A549 (cell line): ENCODE data around the gene GPS1. TPM values are rescaled to one million over a fixed set of nuclear protein-coding genes. Genes with fewer than 3 reads are reported as not detected.

Source experiments
- ATAC-seq, 2 experiments: fragments of 200-7000 bp in 1 of 2; fragments of >200 bp in 1 of 2; cut with Nextera tagmentation in 1 of 2; cut with Tn5 transposase in 1 of 2; 3 replicates each; pipeline versions ENCODE4 v1.8.0 to v1.9.1; 2018 to 2020; ENCODE audit warnings: mild to moderate bottlenecking in 1 of 2, moderate library complexity in 1 of 2
- CTCF ChIA-PET: fragments of 300-600 bp; sonication (Branson Sonifier 250); formaldehyde crosslinking; extraction: SDS; loops from one replicate; lab custom pipeline; 2021; ENCODE audit warnings: antibody characterized with exemption, inconsistent platforms; lab: Yijun Ruan, JAX
- POLR2A ChIA-PET: fragments of 350-600 bp; formaldehyde crosslinking; extraction: SDS; loops from one replicate; lab custom pipeline; 2021; ENCODE audit warnings: antibody characterized with exemption, inconsistent platforms; lab: Yijun Ruan, JAX
- DNase-seq, 2 experiments: peaks; one replicate each; pipeline versions ENCODE4 v3.0.0 to v3.0.0-alpha.2; 2011 to 2016; ENCODE audit warnings: low read depth in 1 of 2, low spot score in 1 of 2
- FAIRE-seq: peaks from 2 replicates; lab custom pipeline; 2011; peaks lifted over from hg19 to GRCh38; lab: Jason Lieb, UNC
- H3K27ac ChIP-seq, 2 experiments: fragments of >200 bp; sonication (Bioruptor Twin); formaldehyde crosslinking; 3 replicates each; pipeline ENCODE4 v1.5.1; 2016 to 2017
- H3K4me1 ChIP-seq: fragments of >200 bp; sonication (Bioruptor Twin); formaldehyde crosslinking; 3 replicates; pipeline ENCODE4 v1.6.1; 2016
- H3K4me2 ChIP-seq: fragments of >200 bp; sonication (Bioruptor Twin); formaldehyde crosslinking; 3 replicates; pipeline ENCODE4 v1.6.1; 2016
- H3K4me3 ChIP-seq: fragments of >200 bp; sonication (Bioruptor Twin); formaldehyde crosslinking; 3 replicates; pipeline ENCODE4 v1.5.1; 2016
- H3K9me3 ChIP-seq: fragments of >200 bp; sonication (Bioruptor Twin); formaldehyde crosslinking; 3 replicates; pipeline ENCODE4 v1.6.1; 2016
- CBX8 ChIP-seq: fragments of 200-600 bp; sonication (generic); IDR thresholded peaks from 2 replicates; pipeline ENCODE4 v1.6.1; 2016
- CHD2 ChIP-seq: fragments of 150-350 bp; IDR thresholded peaks from 2 replicates; pipeline ENCODE4 v1.6.1; 2014; ENCODE audit warnings: low read length; ENCODE audit not compliant: partially characterized antibody
- FOSB ChIP-seq: fragments of 250-450 bp; sonication (Bioruptor Pico); IDR thresholded peaks from 2 replicates; pipeline ENCODE4 v1.5.0; 2020; ENCODE audit warnings: mild to moderate bottlenecking, moderate library complexity
- FOSL2 ChIP-seq, 2 experiments: fragments of 450-650 bp in 1 of 2; fragments of >200 bp in 1 of 2; sonication (Bioruptor Twin) in 1 of 2; formaldehyde crosslinking; IDR thresholded peaks; 2 replicates each; pipeline versions ENCODE4 v1.5.0 to v1.6.1; 2016 to 2020; ENCODE audit warnings: mild to moderate bottlenecking in 1 of 2, moderate library complexity in 1 of 2
- FOXS1 ChIP-seq: fragments of 250-450 bp; sonication (Bioruptor Pico); IDR thresholded peaks from 2 replicates; pipeline ENCODE4 v1.5.0; 2020; ENCODE audit warnings: mild to moderate bottlenecking, moderate library complexity
- GATA3 ChIP-seq: IDR thresholded peaks from 2 replicates; pipeline ENCODE4 v1.6.1; 2012; ENCODE audit warnings: borderline replicate concordance
- HOXB13 ChIP-seq: fragments of 250-450 bp; sonication (Bioruptor Pico); IDR thresholded peaks from 2 replicates; pipeline ENCODE4 v1.5.0; 2020; ENCODE audit warnings: low read depth, mild to moderate bottlenecking, moderate library complexity
- MAX ChIP-seq: IDR thresholded peaks from 2 replicates; pipeline ENCODE4 v1.6.1; 2012
- NFE2L2 ChIP-seq: fragments of 150-350 bp; conservative IDR thresholded peaks from 2 replicates; pipeline ENCODE4 v1.6.1; 2014; ENCODE audit warnings: low read length
- POLR2AphosphoS2 ChIP-seq: conservative IDR thresholded peaks from 2 replicates; pipeline ENCODE4 v1.6.1; 2012; ENCODE audit warnings: low read length, improper control_type of control experiment, inconsistent platforms
- RARB ChIP-seq: fragments of 250-450 bp; sonication (Bioruptor Pico); IDR thresholded peaks from 2 replicates; pipeline ENCODE4 v1.8.0; 2021; ENCODE audit warnings: mild to moderate bottlenecking, moderate library complexity
- RCOR1 ChIP-seq: fragments of 150-350 bp; IDR thresholded peaks from 2 replicates; pipeline ENCODE4 v1.6.1; 2014; ENCODE audit warnings: antibody characterized with exemption, low read length, low read depth
- RNF2 ChIP-seq: fragments of 200-600 bp; sonication (generic); IDR thresholded peaks from 2 replicates; pipeline ENCODE4 v1.6.1; 2016; ENCODE audit warnings: low read depth, mild to moderate bottlenecking, antibody characterized with exemption, moderate library complexity, borderline replicate concordance
- USF2 ChIP-seq: fragments of 450-650 bp; IDR thresholded peaks from 2 replicates; pipeline ENCODE4 v1.6.1; 2014; ENCODE audit warnings: antibody characterized with exemption
- ZFP36 ChIP-seq: fragments of 450-650 bp; IDR thresholded peaks from 2 replicates; pipeline ENCODE4 v1.6.1; 2014; ENCODE audit warnings: borderline replicate concordance; ENCODE audit not compliant: partially characterized antibody
- ZNF302 ChIP-seq: fragments of 250-450 bp; sonication (Bioruptor Pico); IDR thresholded peaks from 2 replicates; pipeline ENCODE4 v1.9.0; 2021; ENCODE audit warnings: inconsistent platforms, mild to moderate bottlenecking, moderate library complexity
- ZSCAN20 ChIP-seq: fragments of 250-450 bp; sonication (Bioruptor Pico); IDR thresholded peaks from 2 replicates; pipeline ENCODE4 v1.8.0; 2022; ENCODE audit warnings: mild to moderate bottlenecking, moderate library complexity
- WGBS: methylation state at CpG from one replicate; pipeline ENCODE4 v1.1.6; 2017; ENCODE audit errors: missing lambda C conversion rate; 5-methylcytosine and 5-hydroxymethylcytosine counted together
- polyA plus RNA-seq, 4 experiments: library from polyadenylated mRNA; depleted of rRNA in 3 of 4; stranded (reverse); fragments of >200 nt; fragmentation: RNase III in 1 of 4; extraction: RNeasy Plus Mini Kit Qiagen cat#74134 plus additional on column Dnase treatment in 1 of 4; gene quantifications; 2 replicates in 3 of 4; 3 replicates in 1 of 4; pipeline ENCODE4 v1.2.3, GENCODE V29; 2011 to 2017
- TF ChIP-seq, protein P1 (sequence below): fragments of 250-450 bp; sonication (Bioruptor Pico); IDR thresholded peaks from 2 replicates; pipeline ENCODE4 v1.5.0; 2021; ENCODE audit warnings: mild to moderate bottlenecking, moderate library complexity, borderline replicate concordance
- TF ChIP-seq, protein P2 (sequence below): fragments of >200 bp; sonication (Bioruptor Twin); formaldehyde crosslinking; IDR thresholded peaks from 3 replicates; pipeline ENCODE4 v1.5.1; 2016
- TF ChIP-seq, protein P3 (sequence below): IDR thresholded peaks from 2 replicates; pipeline ENCODE4 v1.6.1; 2012
- TF ChIP-seq, protein P4 (sequence below): fragments of 150-350 bp; IDR thresholded peaks from 2 replicates; pipeline ENCODE4 v1.6.1; 2014; ENCODE audit warnings: low read depth, mild to moderate bottlenecking, low read length

The GPS1 gene
- polyA plus RNA-seq, 2 of the 4 experiments (the other 2 are of a cell fraction) = 89.4 to 126 TPM

- ATAC-seq = no peak
- TF ChIP-seq, protein P1, sequence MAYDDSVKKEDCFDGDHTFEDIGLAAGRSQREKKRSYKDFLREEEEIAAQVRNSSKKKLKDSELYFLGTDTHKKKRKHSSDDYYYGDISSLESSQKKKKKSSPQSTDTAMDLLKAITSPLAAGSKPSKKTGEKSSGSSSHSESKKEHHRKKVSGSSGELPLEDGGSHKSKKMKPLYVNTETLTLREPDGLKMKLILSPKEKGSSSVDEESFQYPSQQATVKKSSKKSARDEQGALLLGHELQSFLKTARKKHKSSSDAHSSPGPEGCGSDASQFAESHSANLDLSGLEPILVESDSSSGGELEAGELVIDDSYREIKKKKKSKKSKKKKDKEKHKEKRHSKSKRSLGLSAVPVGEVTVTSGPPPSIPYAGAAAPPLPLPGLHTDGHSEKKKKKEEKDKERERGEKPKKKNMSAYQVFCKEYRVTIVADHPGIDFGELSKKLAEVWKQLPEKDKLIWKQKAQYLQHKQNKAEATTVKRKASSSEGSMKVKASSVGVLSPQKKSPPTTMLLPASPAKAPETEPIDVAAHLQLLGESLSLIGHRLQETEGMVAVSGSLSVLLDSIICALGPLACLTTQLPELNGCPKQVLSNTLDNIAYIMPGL = no peak
- Histone ChIP-seq H3K4me3 (no peak overlapping the region), H3K4me1 (peaks cover 29% of the 10 kb centered on the region), H3K4me2 (no peak overlapping the region), H3K27ac (no peak overlapping the region), H3K9me3 (no peaks in the 10 kb centered on the region)
- no peak for DNase-seq
- 96% methylated on average over 8 of the region's 17 CpGs for WGBS
- no peak for FAIRE-seq
- CTCF ChIA-PET = interaction anchor here (0.6 to 33.2 kb wide), 6 partner anchors 13 to 131 kb away, joined by 3 to 794 read pairs (median 53); partner anchors contain the start of genes DCXR and NOTUM
- POLR2A ChIA-PET = no interaction called here
These were observed 26.8 kb upstream of the GPS1 start for GRCh38 chr17:82024859-82025258.

GRCh38 chr17:82025401-82026107 is 26.1 kb upstream of the GPS1 start:
- CTCF ChIA-PET = interaction anchor here (0.9 to 33.2 kb wide), 8 partner anchors 10 to 131 kb away, joined by 3 to 794 read pairs (median 10); partner anchors contain the start of genes DCXR and NOTUM
- POLR2A ChIA-PET = no interaction called here
- 92% methylated on average over 25 of the region's 25 CpGs for WGBS
- Histone ChIP-seq H3K4me2 (no peak overlapping the region), H3K4me3 (no peak overlapping the region), H3K9me3 (no peaks in the 10 kb centered on the region), H3K4me1 (peaks cover 23% of the 10 kb centered on the region), H3K27ac (no peak overlapping the region)
- FAIRE-seq = no peak
- no peak for ATAC-seq
- no peak for TF ChIP-seq MAX
- no peak for DNase-seq

- H3K4me1 ChIP-seq = peaks cover 14% of the 10 kb centered on the region
- TF ChIP-seq, protein P2, sequence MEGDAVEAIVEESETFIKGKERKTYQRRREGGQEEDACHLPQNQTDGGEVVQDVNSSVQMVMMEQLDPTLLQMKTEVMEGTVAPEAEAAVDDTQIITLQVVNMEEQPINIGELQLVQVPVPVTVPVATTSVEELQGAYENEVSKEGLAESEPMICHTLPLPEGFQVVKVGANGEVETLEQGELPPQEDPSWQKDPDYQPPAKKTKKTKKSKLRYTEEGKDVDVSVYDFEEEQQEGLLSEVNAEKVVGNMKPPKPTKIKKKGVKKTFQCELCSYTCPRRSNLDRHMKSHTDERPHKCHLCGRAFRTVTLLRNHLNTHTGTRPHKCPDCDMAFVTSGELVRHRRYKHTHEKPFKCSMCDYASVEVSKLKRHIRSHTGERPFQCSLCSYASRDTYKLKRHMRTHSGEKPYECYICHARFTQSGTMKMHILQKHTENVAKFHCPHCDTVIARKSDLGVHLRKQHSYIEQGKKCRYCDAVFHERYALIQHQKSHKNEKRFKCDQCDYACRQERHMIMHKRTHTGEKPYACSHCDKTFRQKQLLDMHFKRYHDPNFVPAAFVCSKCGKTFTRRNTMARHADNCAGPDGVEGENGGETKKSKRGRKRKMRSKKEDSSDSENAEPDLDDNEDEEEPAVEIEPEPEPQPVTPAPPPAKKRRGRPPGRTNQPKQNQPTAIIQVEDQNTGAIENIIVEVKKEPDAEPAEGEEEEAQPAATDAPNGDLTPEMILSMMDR = no peak
- TF ChIP-seq ZFP36 (no peak), RCOR1 (no peak), USF2 (no peak), ZNF302 (no peak), ZSCAN20 (CRISPR knock-in tag) (no peak), CBX8 (no peak), RARB (no peak), FOSB (CRISPR knock-in tag) (no peak), FOSL2 (IDR thresholded peaks at IDR 0.05) (no peak), FOSL2 (CRISPR knock-in tag; IDR thresholded peaks at IDR 0.05) (no peak), POLR2AphosphoS2 (no peak), GATA3 (no peak), HOXB13 (CRISPR knock-in tag) (no peak), RNF2 (no peak), FOXS1 (no peak), NFE2L2 (no peak), CHD2 (no peak)
- TF ChIP-seq, protein P3, sequence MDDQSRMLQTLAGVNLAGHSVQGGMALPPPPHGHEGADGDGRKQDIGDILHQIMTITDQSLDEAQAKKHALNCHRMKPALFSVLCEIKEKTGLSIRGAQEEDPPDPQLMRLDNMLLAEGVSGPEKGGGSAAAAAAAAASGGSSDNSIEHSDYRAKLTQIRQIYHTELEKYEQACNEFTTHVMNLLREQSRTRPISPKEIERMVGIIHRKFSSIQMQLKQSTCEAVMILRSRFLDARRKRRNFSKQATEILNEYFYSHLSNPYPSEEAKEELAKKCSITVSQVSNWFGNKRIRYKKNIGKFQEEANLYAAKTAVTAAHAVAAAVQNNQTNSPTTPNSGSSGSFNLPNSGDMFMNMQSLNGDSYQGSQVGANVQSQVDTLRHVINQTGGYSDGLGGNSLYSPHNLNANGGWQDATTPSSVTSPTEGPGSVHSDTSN = no peak
- TF ChIP-seq, protein P4, sequence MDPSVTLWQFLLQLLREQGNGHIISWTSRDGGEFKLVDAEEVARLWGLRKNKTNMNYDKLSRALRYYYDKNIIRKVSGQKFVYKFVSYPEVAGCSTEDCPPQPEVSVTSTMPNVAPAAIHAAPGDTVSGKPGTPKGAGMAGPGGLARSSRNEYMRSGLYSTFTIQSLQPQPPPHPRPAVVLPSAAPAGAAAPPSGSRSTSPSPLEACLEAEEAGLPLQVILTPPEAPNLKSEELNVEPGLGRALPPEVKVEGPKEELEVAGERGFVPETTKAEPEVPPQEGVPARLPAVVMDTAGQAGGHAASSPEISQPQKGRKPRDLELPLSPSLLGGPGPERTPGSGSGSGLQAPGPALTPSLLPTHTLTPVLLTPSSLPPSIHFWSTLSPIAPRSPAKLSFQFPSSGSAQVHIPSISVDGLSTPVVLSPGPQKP = no peak
- TF ChIP-seq, protein P1 = no peak
- TF ChIP-seq, all 56 proteins: peak for 0
- ATAC-seq = no peak
- no peak for DNase-seq
- H3K27ac ChIP-seq = no peak overlapping the region
- no peak overlapping the region for H3K4me2 ChIP-seq
- no peaks in the 10 kb centered on the region for H3K9me3 ChIP-seq
- ChIA-PET POLR2A (interaction anchor here (2.4 kb wide), 1 partner anchor 9 kb away, joined by 12 read pairs; the partner anchor contains the start of gene DCXR), CTCF (interaction anchor here (0.9 to 33.2 kb wide), 10 partner anchors 8 to 128 kb away, joined by 3 to 794 read pairs (median 37); partner anchors contain the start of genes DCXR, DUS1L, GPS1 and NOTUM)
- H3K4me3 ChIP-seq = no peak overlapping the region
- 93% methylated on average over 11 of the region's 13 CpGs for WGBS
- FAIRE-seq = no peak
These were observed 23.5 kb upstream of the GPS1 start for GRCh38 chr17:82028246-82028645.
